Measurements from ENCODE around the gene DHRS12.

DHRS12 gene

GRCh38 chr13:51805925-51806324 is 2.0 kb upstream of the DHRS12 start:
- Histone ChIP-seq H3K27me3 (ENCODE audit: control insufficient read depth, insufficient read depth, low read length) (no peaks in the 10 kb centered on the region), H3K4me1 (ENCODE audit: control insufficient read depth, insufficient read depth, low read length) (peaks cover 25% of the 10 kb centered on the region), H3K9ac (ENCODE audit: low read depth, low read length) (no peak overlapping the region), H3K27ac (ENCODE audit: low read depth, low read length) (no peak overlapping the region), H3K36me3 (ENCODE audit: control insufficient read depth, insufficient read depth, low read length) (no peaks in the 10 kb centered on the region), H3K9me3 (ENCODE audit: control insufficient read depth, insufficient read depth, low read length) (no peaks in the 10 kb centered on the region), H3K4me3 (ENCODE audit: low read depth, low read length) (no peak overlapping the region)

DNA sequence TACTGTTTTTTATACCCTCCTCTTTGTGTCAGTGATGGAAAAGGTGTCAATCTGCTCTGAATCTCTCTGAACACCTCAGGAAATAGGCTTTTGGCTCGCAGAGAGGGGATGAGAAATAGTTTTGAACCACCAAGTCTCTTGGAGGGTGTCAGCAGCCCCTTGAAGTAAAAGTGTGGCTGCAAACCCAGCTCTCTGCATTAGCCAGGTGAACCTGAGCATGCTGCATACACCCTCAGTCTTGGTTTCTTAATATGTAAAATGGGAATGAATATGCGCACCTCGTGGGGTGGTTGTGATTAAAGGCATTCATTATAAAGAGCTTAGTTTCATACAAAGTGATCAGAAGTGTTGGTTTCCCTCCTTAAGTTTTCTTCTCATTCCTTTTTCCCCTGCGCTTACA is 1.4 kb upstream of the DHRS12 start:
- no peaks in the 10 kb centered on the region for H3K27me3 ChIP-seq (ENCODE audit: control insufficient read depth, insufficient read depth, low read length)
- H3K36me3 ChIP-seq (ENCODE audit: control insufficient read depth, insufficient read depth, low read length), result no peaks in the 10 kb centered on the region
- H3K4me3 ChIP-seq (ENCODE audit: low read depth, low read length), result no peak overlapping the region
- H3K9ac ChIP-seq (ENCODE audit: low read depth, low read length), result no peak overlapping the region
- no peak overlapping the region for H3K27ac ChIP-seq (ENCODE audit: low read depth, low read length)
- peaks cover 25% of the 10 kb centered on the region for H3K4me1 ChIP-seq (ENCODE audit: control insufficient read depth, insufficient read depth, low read length)
- H3K9me3 ChIP-seq (ENCODE audit: control insufficient read depth, insufficient read depth, low read length), result no peaks in the 10 kb centered on the region

GRCh38 chr13:51804295-51805172 is 571 bp upstream of the DHRS12 start:
- peak overlapping the region; percentile 79 for H3K4me3 ChIP-seq (ENCODE audit: low read depth, low read length)
- H3K9me3 ChIP-seq (ENCODE audit: control insufficient read depth, insufficient read depth, low read length), result no peaks in the 10 kb centered on the region
- peaks cover 31% of the 10 kb centered on the region for H3K4me1 ChIP-seq (ENCODE audit: control insufficient read depth, insufficient read depth, low read length)
- H3K27ac ChIP-seq (ENCODE audit: low read depth, low read length), result peak overlapping the region; percentile 86
- H3K9ac ChIP-seq (ENCODE audit: low read depth, low read length), result peak overlapping the region; percentile 95
- H3K36me3 ChIP-seq (ENCODE audit: control insufficient read depth, insufficient read depth, low read length), result no peaks in the 10 kb centered on the region
- H3K27me3 ChIP-seq (ENCODE audit: control insufficient read depth, insufficient read depth, low read length), result no peaks in the 10 kb centered on the region

GRCh38 chr13:51802631-51803418 is 1.1 kb downstream of the DHRS12 start:
- peak overlapping the region; percentile 86 for H3K27ac ChIP-seq (ENCODE audit: low read depth, low read length)
- peaks cover 35% of the 10 kb centered on the region for H3K4me1 ChIP-seq (ENCODE audit: control insufficient read depth, insufficient read depth, low read length)
- no peaks in the 10 kb centered on the region for H3K36me3 ChIP-seq (ENCODE audit: control insufficient read depth, insufficient read depth, low read length)
- H3K9ac ChIP-seq (ENCODE audit: low read depth, low read length), result peak overlapping the region; percentile 95; the same call in 1 of the 2 replicates
- H3K9me3 ChIP-seq (ENCODE audit: control insufficient read depth, insufficient read depth, low read length), result no peaks in the 10 kb centered on the region
- H3K4me3 ChIP-seq (ENCODE audit: low read depth, low read length), result peak overlapping the region; percentile 79
- H3K27me3 ChIP-seq (ENCODE audit: control insufficient read depth, insufficient read depth, low read length), result no peaks in the 10 kb centered on the region

DNA sequence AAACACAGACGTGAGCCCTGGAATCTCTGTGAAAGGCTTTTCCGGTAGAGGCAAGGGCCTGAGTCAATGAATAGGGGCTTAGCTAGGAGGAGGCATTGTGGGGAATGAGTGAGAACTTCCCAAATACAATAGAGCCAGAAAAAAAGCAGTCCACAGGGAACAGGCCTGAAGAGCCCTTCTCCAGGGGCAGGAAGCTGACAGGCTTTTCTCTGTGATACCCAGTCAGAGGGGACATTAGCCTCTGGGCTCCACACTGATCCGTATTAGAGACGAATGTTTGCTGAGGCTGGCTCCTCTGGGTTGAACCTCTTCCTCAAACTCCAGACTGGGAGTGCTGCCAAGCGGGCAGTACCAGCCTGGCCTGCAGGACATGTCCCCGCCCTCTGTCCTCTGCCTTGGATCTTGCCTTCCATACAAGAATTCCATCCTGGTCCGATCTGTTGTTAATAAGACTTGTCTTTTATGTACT is 2.3 kb downstream of the DHRS12 start:
- Histone ChIP-seq H3K36me3 (ENCODE audit: control insufficient read depth, insufficient read depth, low read length) (no peaks in the 10 kb centered on the region), H3K9me3 (ENCODE audit: control insufficient read depth, insufficient read depth, low read length) (no peaks in the 10 kb centered on the region), H3K27ac (ENCODE audit: low read depth, low read length) (peak overlapping the region; percentile 74), H3K27me3 (ENCODE audit: control insufficient read depth, insufficient read depth, low read length) (no peaks in the 10 kb centered on the region), H3K9ac (ENCODE audit: low read depth, low read length) (no peak overlapping the region), H3K4me1 (ENCODE audit: control insufficient read depth, insufficient read depth, low read length) (peaks cover 42% of the 10 kb centered on the region), H3K4me3 (ENCODE audit: low read depth, low read length) (no peak overlapping the region)

DNA sequence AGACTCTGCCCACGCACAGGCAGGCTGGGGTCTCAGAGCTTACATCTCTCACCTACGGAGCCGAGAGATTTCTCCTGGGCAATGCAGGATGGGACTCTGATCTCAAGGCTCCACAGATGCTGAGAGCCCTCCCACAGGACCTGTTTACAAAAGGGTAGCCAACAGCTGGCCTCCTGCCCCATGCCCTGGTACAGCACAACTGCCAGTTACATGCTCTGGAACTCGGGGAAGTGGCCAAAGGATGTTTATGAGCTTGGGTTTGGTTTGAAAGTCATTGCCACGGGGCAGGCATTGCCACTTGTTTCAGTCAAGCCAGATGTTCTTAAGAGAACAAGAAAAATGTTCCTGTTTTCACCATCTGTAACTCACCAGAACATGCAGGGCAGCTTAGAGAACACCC is 3.5 kb downstream of the DHRS12 start:
- no peak overlapping the region for H3K9ac ChIP-seq (ENCODE audit: low read depth, low read length)
- H3K9me3 ChIP-seq (ENCODE audit: control insufficient read depth, insufficient read depth, low read length), result no peaks in the 10 kb centered on the region
- H3K4me1 ChIP-seq (ENCODE audit: control insufficient read depth, insufficient read depth, low read length), result peaks cover 41% of the 10 kb centered on the region
- no peak overlapping the region for H3K27ac ChIP-seq (ENCODE audit: low read depth, low read length)
- no peaks in the 10 kb centered on the region; the same call in 1 of the 2 replicates for H3K36me3 ChIP-seq (ENCODE audit: control insufficient read depth, insufficient read depth, low read length)
- H3K27me3 ChIP-seq (ENCODE audit: control insufficient read depth, insufficient read depth, low read length), result no peaks in the 10 kb centered on the region
- H3K4me3 ChIP-seq (ENCODE audit: low read depth, low read length), result no peak overlapping the region

DNA sequence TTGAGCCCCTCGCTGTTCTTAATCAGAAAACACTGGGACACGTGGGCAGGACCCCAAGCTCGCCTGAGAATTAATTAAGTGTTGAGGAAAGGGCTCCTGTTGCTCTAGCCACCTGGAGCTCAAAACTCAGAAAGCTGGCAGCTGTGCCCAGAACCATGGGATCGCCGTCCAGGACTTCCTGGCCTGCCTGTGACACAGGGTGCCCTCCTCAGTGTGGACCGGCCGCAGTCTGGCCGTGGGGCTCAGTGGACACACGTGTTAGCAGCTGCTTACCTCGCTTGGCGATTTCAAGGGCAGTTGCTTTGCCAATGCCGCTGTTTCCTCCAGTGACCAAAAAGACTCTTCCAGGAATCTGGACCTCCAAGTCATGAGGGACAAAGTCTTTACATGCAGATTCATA is 4.7 kb downstream of the DHRS12 start:
- H3K4me1 ChIP-seq (ENCODE audit: control insufficient read depth, insufficient read depth, low read length), result peaks cover 31% of the 10 kb centered on the region
- H3K9me3 ChIP-seq (ENCODE audit: control insufficient read depth, insufficient read depth, low read length), result no peaks in the 10 kb centered on the region
- no peaks in the 10 kb centered on the region; the same call in 1 of the 2 replicates for H3K36me3 ChIP-seq (ENCODE audit: control insufficient read depth, insufficient read depth, low read length)
- H3K27me3 ChIP-seq (ENCODE audit: control insufficient read depth, insufficient read depth, low read length), result no peaks in the 10 kb centered on the region
- no peak overlapping the region for H3K27ac ChIP-seq (ENCODE audit: low read depth, low read length)
- H3K9ac ChIP-seq (ENCODE audit: low read depth, low read length), result no peak overlapping the region
- no peak overlapping the region for H3K4me3 ChIP-seq (ENCODE audit: low read depth, low read length)

DNA sequence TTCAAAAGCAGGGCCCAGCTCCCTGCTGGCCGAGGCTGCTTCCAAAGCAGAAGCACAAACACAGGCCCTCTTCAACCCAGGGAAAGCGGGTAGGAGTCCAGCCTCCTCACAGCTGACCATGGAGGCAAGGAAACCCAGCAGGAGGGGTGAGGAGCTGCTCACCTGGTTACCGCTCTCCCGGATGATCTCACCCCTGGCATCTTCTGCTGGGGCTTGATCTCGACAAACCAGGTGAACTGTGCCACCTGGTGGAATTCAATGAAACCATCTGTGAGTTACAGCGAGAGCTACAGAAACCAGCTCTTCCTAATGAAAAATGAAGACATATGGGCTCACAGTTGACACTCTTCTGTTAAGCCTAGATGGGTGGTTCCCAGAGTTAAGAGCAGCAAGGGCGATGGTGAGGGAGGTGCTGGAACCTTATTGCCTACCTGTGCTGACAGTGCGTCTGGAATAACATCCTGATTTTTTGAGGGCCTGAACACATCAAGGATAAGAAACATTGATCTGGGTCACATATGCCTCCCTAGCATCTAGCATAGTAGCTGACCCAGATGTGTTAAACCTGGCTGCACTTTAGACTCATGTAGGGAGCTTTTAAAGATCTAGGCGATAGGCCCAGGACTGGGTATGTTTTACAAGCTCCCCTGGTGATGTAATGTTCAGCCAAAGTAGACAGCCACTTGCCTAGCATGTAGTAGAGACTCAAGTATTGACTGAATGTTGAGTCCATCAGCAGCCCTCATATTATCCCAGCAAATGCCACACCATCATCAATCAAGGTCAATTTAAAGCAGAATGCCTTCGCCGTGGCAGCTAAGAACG is 6.1 kb downstream of the DHRS12 start:
- H3K4me1 ChIP-seq (ENCODE audit: control insufficient read depth, insufficient read depth, low read length), result peaks cover 26% of the 10 kb centered on the region
- H3K27me3 ChIP-seq (ENCODE audit: control insufficient read depth, insufficient read depth, low read length), result no peaks in the 10 kb centered on the region
- H3K9me3 ChIP-seq (ENCODE audit: control insufficient read depth, insufficient read depth, low read length), result no peaks in the 10 kb centered on the region
- no peak overlapping the region for H3K9ac ChIP-seq (ENCODE audit: low read depth, low read length)
- no peak overlapping the region for H3K27ac ChIP-seq (ENCODE audit: low read depth, low read length)
- H3K4me3 ChIP-seq (ENCODE audit: low read depth, low read length), result no peak overlapping the region
- H3K36me3 ChIP-seq (ENCODE audit: control insufficient read depth, insufficient read depth, low read length), result no peaks in the 10 kb centered on the region; the same call in 1 of the 2 replicates

DNA sequence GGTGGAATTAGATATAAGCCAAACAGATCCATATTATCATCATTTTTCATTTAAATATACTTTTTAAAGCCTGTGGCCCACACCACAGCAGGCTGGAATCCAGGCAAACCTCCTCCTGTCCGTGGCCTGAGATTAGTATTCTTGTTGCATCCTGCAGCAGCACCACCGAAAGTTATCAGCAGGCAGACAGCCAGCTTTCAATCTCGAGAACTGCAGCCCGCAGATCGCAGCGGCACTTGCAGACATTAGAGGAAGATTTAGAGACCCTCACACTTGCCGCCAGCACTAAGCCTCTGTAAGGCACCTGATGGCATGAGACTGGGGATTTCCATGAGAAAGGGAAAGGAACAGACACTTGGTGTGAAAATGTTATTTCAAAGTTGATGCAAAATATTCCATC is 7.4 kb downstream of the DHRS12 start:
- H3K36me3 ChIP-seq (ENCODE audit: control insufficient read depth, insufficient read depth, low read length), result no peaks in the 10 kb centered on the region; the same call in 1 of the 2 replicates
- no peaks in the 10 kb centered on the region for H3K9me3 ChIP-seq (ENCODE audit: control insufficient read depth, insufficient read depth, low read length)
- H3K9ac ChIP-seq (ENCODE audit: low read depth, low read length), result no peak overlapping the region
- peaks cover 18% of the 10 kb centered on the region for H3K4me1 ChIP-seq (ENCODE audit: control insufficient read depth, insufficient read depth, low read length)
- H3K27me3 ChIP-seq (ENCODE audit: control insufficient read depth, insufficient read depth, low read length), result no peaks in the 10 kb centered on the region
- H3K4me3 ChIP-seq (ENCODE audit: low read depth, low read length), result no peak overlapping the region
- H3K27ac ChIP-seq (ENCODE audit: low read depth, low read length), result no peak overlapping the region

DNA sequence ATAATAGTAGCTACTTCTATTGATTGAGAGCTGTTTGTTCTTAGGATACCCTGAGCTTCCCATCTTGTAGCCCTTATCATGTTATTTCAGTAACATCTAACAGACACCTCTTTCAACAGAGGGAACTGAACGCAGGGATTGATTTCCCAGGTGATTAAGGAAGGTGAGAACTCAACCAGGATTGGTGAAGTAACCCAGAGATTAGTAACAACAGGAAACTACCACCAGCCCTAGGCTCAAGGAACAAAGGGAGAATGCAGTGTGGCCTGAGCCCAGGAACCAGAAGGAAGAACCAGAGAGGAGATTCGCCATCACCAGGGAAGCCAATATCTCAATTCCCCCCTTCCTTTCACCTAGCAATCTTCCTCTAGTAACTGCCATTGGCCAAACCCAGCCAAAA is 8.5 kb downstream of the DHRS12 start:
- Histone ChIP-seq H3K4me1 (ENCODE audit: control insufficient read depth, insufficient read depth, low read length) (peaks cover 18% of the 10 kb centered on the region), H3K9me3 (ENCODE audit: control insufficient read depth, insufficient read depth, low read length) (no peaks in the 10 kb centered on the region), H3K27me3 (ENCODE audit: control insufficient read depth, insufficient read depth, low read length) (no peaks in the 10 kb centered on the region), H3K36me3 (ENCODE audit: control insufficient read depth, insufficient read depth, low read length) (no peaks in the 10 kb centered on the region; the same call in 1 of the 2 replicates), H3K4me3 (ENCODE audit: low read depth, low read length) (no peak overlapping the region), H3K9ac (ENCODE audit: low read depth, low read length) (no peak overlapping the region), H3K27ac (ENCODE audit: low read depth, low read length) (no peak overlapping the region)
